ENCODE measurements around the gene RTL5.

DNA sequence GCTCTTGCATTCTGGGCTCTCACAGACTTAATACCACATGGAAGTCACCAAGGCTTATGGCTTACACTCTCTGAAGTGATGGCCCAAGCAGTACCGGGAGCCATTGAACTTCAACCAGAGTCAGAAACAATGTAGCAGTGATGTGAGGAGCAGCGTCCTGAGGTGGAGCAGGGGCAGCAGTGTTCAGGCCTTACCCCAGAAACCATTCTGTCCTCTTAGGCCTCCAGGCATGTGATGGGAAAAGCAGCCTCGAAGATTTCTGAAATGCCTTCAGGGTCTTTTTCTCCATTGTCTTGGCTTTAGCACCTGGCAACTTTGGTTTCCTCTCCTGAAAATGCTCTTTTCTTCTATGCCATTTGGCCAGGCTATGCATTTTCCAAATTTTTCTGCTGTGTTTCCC lies 27.1 kb upstream of the RTL5 start:
- TF ChIP-seq POLR2A (IDR thresholded peaks at IDR 0.05; ENCODE audit: low read depth): no peak
- TF ChIP-seq, protein P1, sequence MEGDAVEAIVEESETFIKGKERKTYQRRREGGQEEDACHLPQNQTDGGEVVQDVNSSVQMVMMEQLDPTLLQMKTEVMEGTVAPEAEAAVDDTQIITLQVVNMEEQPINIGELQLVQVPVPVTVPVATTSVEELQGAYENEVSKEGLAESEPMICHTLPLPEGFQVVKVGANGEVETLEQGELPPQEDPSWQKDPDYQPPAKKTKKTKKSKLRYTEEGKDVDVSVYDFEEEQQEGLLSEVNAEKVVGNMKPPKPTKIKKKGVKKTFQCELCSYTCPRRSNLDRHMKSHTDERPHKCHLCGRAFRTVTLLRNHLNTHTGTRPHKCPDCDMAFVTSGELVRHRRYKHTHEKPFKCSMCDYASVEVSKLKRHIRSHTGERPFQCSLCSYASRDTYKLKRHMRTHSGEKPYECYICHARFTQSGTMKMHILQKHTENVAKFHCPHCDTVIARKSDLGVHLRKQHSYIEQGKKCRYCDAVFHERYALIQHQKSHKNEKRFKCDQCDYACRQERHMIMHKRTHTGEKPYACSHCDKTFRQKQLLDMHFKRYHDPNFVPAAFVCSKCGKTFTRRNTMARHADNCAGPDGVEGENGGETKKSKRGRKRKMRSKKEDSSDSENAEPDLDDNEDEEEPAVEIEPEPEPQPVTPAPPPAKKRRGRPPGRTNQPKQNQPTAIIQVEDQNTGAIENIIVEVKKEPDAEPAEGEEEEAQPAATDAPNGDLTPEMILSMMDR (IDR thresholded peaks at IDR 0.05): no peak
